ENCODE measurements around the gene GUF1. TPM values are rescaled to one million over a fixed set of nuclear protein-coding genes. Genes with fewer than 3 reads are reported as not detected.

Gene GUF1
- total and polyA plus RNA-seq, 10 of the 15 experiments (the other 5 are each of a cell fraction or from before 2014, with no cell fraction given): 5.8 to 37.1 (median 24.8) TPM

GRCh38 chr4:44660396-44660795, 17.8 kb upstream of the GUF1 start:
- DNase-seq (ENCODE audit: low read depth, low spot score) (no peak), FAIRE-seq (no peak), ATAC-seq (no peak)
- ChIA-PET POLR2A (no interaction called here), SMC1A (ENCODE audit: uncharacterized antibody, unreplicated experiment) (no interaction called here), CTCF (interaction anchor here (0.6 kb wide), 1 partner anchor 11 kb away, joined by 3 read pairs; no protein-coding TSS in a partner anchor), RAD21 (ENCODE audit: unreplicated experiment) (no interaction called here)
- intact Hi-C loops (cut with micrococcal nuclease; ENCODE audit: unreplicated experiment) (no loop called here), in situ Hi-C loops (cut with MboI) (no loop called here)
- Histone ChIP-seq H3K27ac (ENCODE audit: control insufficient read depth, insufficient read depth) (no peak overlapping the region), H3K4me1 (ENCODE audit: control insufficient read depth, insufficient read depth, low read length) (no peaks in the 10 kb centered on the region), H4K20me1 (ENCODE audit: control insufficient read depth, insufficient read depth) (no peaks in the 10 kb centered on the region), H3K79me2 (ENCODE audit: control insufficient read depth, insufficient read depth, low read length) (no peaks in the 10 kb centered on the region), H3K4me3 (no peak overlapping the region), H3K9me3 (replicated peaks; ENCODE audit: control insufficient read depth, insufficient read depth, low read length) (no peaks in the 10 kb centered on the region), H2AFZ (ENCODE audit: control insufficient read depth, low read depth, low read length) (no peak overlapping the region), H3K27me3 (replicated peaks in 1 of 2; ENCODE audit: control insufficient read depth in 2 of 2, insufficient read depth in 2 of 2, low read length in 1 of 2) (no peaks in the 10 kb centered on the region), H3K9ac (ENCODE audit: control insufficient read depth, insufficient read depth, low read length) (no peak overlapping the region), H3K4me2 (ENCODE audit: control insufficient read depth, insufficient read depth) (no peak overlapping the region), H3K36me3 (ENCODE audit: control insufficient read depth in 2 of 2, insufficient read depth in 2 of 2, low read length in 1 of 2) (no peaks in the 10 kb centered on the region)
- no TSS peak for BruUV-seq (replicated peaks)
- 0% methylated on average over 3 of the region's 3 CpGs for WGBS (ENCODE audit: insufficient coverage, insufficient replicate concordance, low lambda C conversion rate, missing lambda C conversion rate)
- TF ChIP-seq SPI1 (IDR thresholded peaks at IDR 0.05; ENCODE audit: borderline replicate concordance, insufficient read depth, low read depth, low read length) (no peak), MXI1 (IDR thresholded peaks at IDR 0.05; ENCODE audit: low read depth, low read length) (no peak), NFIC (IDR thresholded peaks at IDR 0.05; ENCODE audit: low read depth, low read length) (no peak), CREB1 (IDR thresholded peaks at IDR 0.05; ENCODE audit: low read depth) (no peak), RELB (IDR thresholded peaks at IDR 0.05; ENCODE audit: low read depth) (no peak), IKZF1 (conservative IDR thresholded peaks at IDR 0.05) (no peak), HDAC6 (IDR thresholded peaks at IDR 0.05; ENCODE audit: unreplicated experiment) (no peak), ZNF207 (IDR thresholded peaks at IDR 0.05; ENCODE audit: borderline replicate concordance) (no peak), YY1 (IDR thresholded peaks at IDR 0.05; ENCODE audit: low read depth, low read length) (no peak), SREBF1 (IDR thresholded peaks at IDR 0.05; ENCODE audit: low read length) (no peak), GATAD2B (conservative IDR thresholded peaks at IDR 0.05; ENCODE audit: low read depth) (no peak), EED (IDR thresholded peaks at IDR 0.05; ENCODE audit: low read depth) (no peak), BACH1 (IDR thresholded peaks at IDR 0.05; ENCODE audit: borderline replicate concordance) (no peak), NBN (IDR thresholded peaks at IDR 0.05) (no peak), CHD4 (IDR thresholded peaks at IDR 0.05) (no peak), ATF2 (IDR thresholded peaks at IDR 0.05; ENCODE audit: low read length) (no peak), PKNOX1 (IDR thresholded peaks at IDR 0.05) (no peak), ZNF622 (IDR thresholded peaks at IDR 0.05) (no peak), CBX3 (IDR thresholded peaks at IDR 0.05; ENCODE audit: borderline replicate concordance, low read depth) (no peak), ZNF217 (IDR thresholded peaks at IDR 0.05) (no peak)
